GM12878 (cell line): ENCODE data around the gene MDM1. TPM values are rescaled to one million over a fixed set of nuclear protein-coding genes. Genes with fewer than 3 reads are reported as not detected.

ENCODE experiments used
- ATAC-seq: fragments of 200-7000 bp; cut with Tn5 transposase; 3 replicates; pipeline ENCODE4 v1.9.1; 2020; ENCODE audit warnings: mild to moderate bottlenecking, moderate library complexity
- BruUV-seq: library from RNA; stranded (reverse); fragments of 400-500 nt; replicated peaks from 2 replicates; lab custom pipeline; 2021; lab: Mats Ljungman, UMichigan
- CTCF ChIA-PET: fragments of 300-600 bp; sonication (Branson Sonifier 250); formaldehyde crosslinking; extraction: SDS; loops from one replicate; lab custom pipeline; 2021; ENCODE audit warnings: inconsistent platforms; lab: Yijun Ruan, JAX
- POLR2A ChIA-PET: fragments of 350-600 bp; formaldehyde crosslinking; extraction: SDS; loops from one replicate; lab custom pipeline; 2021; ENCODE audit warnings: inconsistent platforms; lab: Charles Lee
- RAD21 ChIA-PET: fragments of 300-600 bp; sonication (Branson Sonifier 250); formaldehyde crosslinking; loops from one replicate; lab custom pipeline; 2023; ENCODE audit warnings: antibody characterized with exemption; ENCODE audit not compliant: unreplicated experiment; lab: Charles Lee
- SMC1A ChIA-PET: fragments of 300-600 bp; sonication (Branson Sonifier 250); formaldehyde crosslinking; loops from one replicate; lab custom pipeline; 2023; ENCODE audit not compliant: unreplicated experiment, uncharacterized antibody; lab: Charles Lee
- DNase-seq: peaks from one replicate; pipeline ENCODE4 v3.0.0-alpha.2; 2011; ENCODE audit warnings: low read depth, low spot score
- FAIRE-seq: peaks from 3 replicates; lab custom pipeline; 2011; peaks lifted over from hg19 to GRCh38; lab: Jason Lieb, UNC
- H2AFZ ChIP-seq: 2 replicates; pipeline ENCODE4 v1.6.0; 2011; ENCODE audit warnings: low read depth, low read length, control low read depth; ENCODE audit not compliant: control insufficient read depth
- H3K27ac ChIP-seq: 2 replicates; pipeline ENCODE4 v1.5.1; 2011; ENCODE audit warnings: control low read depth; ENCODE audit not compliant: control insufficient read depth, insufficient read depth
- H3K27me3 ChIP-seq, 2 experiments: replicated peaks in 1 of 2; 2 replicates each; pipeline versions ENCODE4 v1.6.0 to v1.6.1; 2011; ENCODE audit warnings: low read length in 1 of 2; ENCODE audit not compliant: control insufficient read depth in 2 of 2, insufficient read depth in 2 of 2
- H3K36me3 ChIP-seq, 2 experiments: 2 replicates each; pipeline ENCODE4 v1.5.1; 2011; ENCODE audit warnings: low read length in 1 of 2; ENCODE audit not compliant: control insufficient read depth in 2 of 2, insufficient read depth in 2 of 2
- H3K4me1 ChIP-seq: 2 replicates; pipeline ENCODE4 v1.6.1; 2011; ENCODE audit warnings: mild to moderate bottlenecking, low read length, moderate library complexity, mixed read lengths; ENCODE audit not compliant: control insufficient read depth, insufficient read depth
- H3K4me2 ChIP-seq: 2 replicates; pipeline ENCODE4 v1.6.0; 2011; ENCODE audit warnings: control low read depth; ENCODE audit not compliant: control insufficient read depth, insufficient read depth
- H3K4me3 ChIP-seq: fragments of 200-600 bp; sonication (generic); 2 replicates; pipeline ENCODE4 v1.5.1; 2016
- H3K79me2 ChIP-seq: 2 replicates; pipeline ENCODE4 v1.6.0; 2011; ENCODE audit warnings: low read length; ENCODE audit not compliant: control insufficient read depth, insufficient read depth
- H3K9ac ChIP-seq: 2 replicates; pipeline ENCODE4 v1.8.0; 2011; ENCODE audit warnings: low read length, control low read depth, mixed read lengths; ENCODE audit not compliant: control insufficient read depth, insufficient read depth
- H3K9me3 ChIP-seq: replicated peaks from 3 replicates; pipeline ENCODE4 v1.5.1; 2011; ENCODE audit warnings: mild to moderate bottlenecking, low read length; ENCODE audit not compliant: control insufficient read depth, insufficient read depth
- H4K20me1 ChIP-seq: 2 replicates; pipeline ENCODE4 v1.6.0; 2011; ENCODE audit not compliant: control insufficient read depth, insufficient read depth
- ATF2 ChIP-seq: IDR thresholded peaks from 2 replicates; pipeline ENCODE4 v1.6.1; 2012; ENCODE audit warnings: low read length, inconsistent platforms
- BCLAF1 ChIP-seq: fragments of 450-650 bp; IDR thresholded peaks from 2 replicates; pipeline ENCODE4 v1.6.1; 2017; ENCODE audit warnings: antibody characterized with exemption, mild to moderate bottlenecking, moderate library complexity
- BRCA1 ChIP-seq: IDR thresholded peaks from 2 replicates; pipeline ENCODE4 v1.6.1; 2011; ENCODE audit warnings: low read depth, low read length, improper control_type of control experiment
- CREB1 ChIP-seq: IDR thresholded peaks from 2 replicates; pipeline ENCODE4 v1.6.1; 2012; ENCODE audit warnings: low read depth, mild to moderate bottlenecking, inconsistent platforms
- FOXK2 ChIP-seq: fragments of 450-650 bp; IDR thresholded peaks from 2 replicates; pipeline ENCODE4 v1.6.1; 2017; ENCODE audit warnings: mild to moderate bottlenecking, moderate library complexity
- NFYB ChIP-seq: IDR thresholded peaks from 2 replicates; pipeline ENCODE4 v1.6.1; 2011; ENCODE audit warnings: low read depth, mild to moderate bottlenecking, low read length, improper control_type of control experiment, moderate library complexity; ENCODE audit not compliant: insufficient read depth
- PML ChIP-seq: IDR thresholded peaks from 2 replicates; pipeline ENCODE4 v1.6.1; 2012; ENCODE audit warnings: low read length, inconsistent platforms
- RFX5 ChIP-seq: IDR thresholded peaks from 2 replicates; pipeline ENCODE4 v1.6.1; 2011; ENCODE audit warnings: low read depth, low read length, improper control_type of control experiment
- SIX5 ChIP-seq: IDR thresholded peaks from 2 replicates; pipeline ENCODE4 v1.6.1; 2011; ENCODE audit warnings: mild to moderate bottlenecking, low read depth, low read length, moderate library complexity; ENCODE audit not compliant: severe bottlenecking
- SREBF2 ChIP-seq: IDR thresholded peaks from 2 replicates; pipeline ENCODE4 v1.6.1; 2012; ENCODE audit warnings: mild to moderate bottlenecking, low read length
- WGBS: methylation state at CpG from one replicate; pipeline ENCODE4 v1.1.6; 2016; ENCODE audit warnings: low lambda C conversion rate; ENCODE audit not compliant: insufficient replicate concordance, insufficient coverage; ENCODE audit errors: missing lambda C conversion rate; 5-methylcytosine and 5-hydroxymethylcytosine counted together
- in situ Hi-C: fragments of 300-500 bp; cut with MboI; formaldehyde crosslinking; loops from 9 replicates; pipeline ENCODE4 v1.14.3; 2018; ENCODE audit warnings: mixed read lengths
- intact Hi-C: fragments of 100-400 bp; cut with micrococcal nuclease; formaldehyde crosslinking; loops from one replicate; pipeline ENCODE4 v1.14.2; 2022; ENCODE audit not compliant: unreplicated experiment
- polyA plus RNA-seq, 11 experiments: library from polyadenylated mRNA; depleted of rRNA in 4 of 11; unstranded in 6 of 11; stranded (reverse) in 5 of 11; fragments of >200 nt; fragmentation: Nextera tagmentation in 4 of 11; fragmentation: Illumina TruSeq in 1 of 11; extraction: Ambion mirVana in 4 of 11; extraction: Trizol in 1 of 11; gene quantifications; 1 replicate in 1 of 11; 2 replicates in 10 of 11; pipeline versions ENCODE4 v1.2.1 to v1.2.3, GENCODE V29; 2011 to 2016; ENCODE audit warnings: inconsistent platforms in 2 of 11, missing spikeins in 2 of 11, low read depth in 1 of 11
- total RNA-seq, 4 experiments: library from RNA; depleted of rRNA in 3 of 4; stranded (reverse); fragments of >200 nt in 3 of 4; fragmentation: Illumina TruSeq in 1 of 4; extraction: Trizol in 1 of 4; gene quantifications; 2 replicates each; pipeline versions ENCODE4 v1.2.1 to v1.2.3, GENCODE V29; 2013 to 2021

Gene MDM1
- total and polyA plus RNA-seq, 10 of the 15 experiments (the other 5 are each of a cell fraction or from before 2014, with no cell fraction given) = 10.1 to 25.3 (median 16.5) TPM

- ATAC-seq (no peak), FAIRE-seq (no peak), DNase-seq (no peak)
- POLR2A ChIA-PET = no interaction called here
- H3K4me2 ChIP-seq = no peak overlapping the region
- BruUV-seq = no TSS peak
- H3K9ac ChIP-seq = no peak overlapping the region
- SMC1A ChIA-PET = interaction anchor here (0.8 to 2.3 kb wide), 5 partner anchors 8 to 40 kb away, joined by 3 to 10 read pairs (median 4); no protein-coding TSS in a partner anchor
- no peaks in the 10 kb centered on the region for H4K20me1 ChIP-seq
- TF ChIP-seq BRCA1 = no peak
- TF ChIP-seq PML = no peak
- no peak for TF ChIP-seq ATF2
- no peak for TF ChIP-seq SIX5
- no peak for TF ChIP-seq NFYB
- TF ChIP-seq SREBF2 = no peak
- TF ChIP-seq FOXK2 = no peak
- no peak for TF ChIP-seq CREB1
- no peak for TF ChIP-seq BCLAF1
- TF ChIP-seq RFX5 = no peak
- H3K79me2 ChIP-seq = no peaks in the 10 kb centered on the region
- intact Hi-C loops = no loop called here
- CTCF ChIA-PET = no interaction called here
- H3K9me3 ChIP-seq = no peaks in the 10 kb centered on the region
- no peaks in the 10 kb centered on the region for H3K27me3 ChIP-seq
- H3K4me1 ChIP-seq = no peaks in the 10 kb centered on the region
- H2AFZ ChIP-seq = no peak overlapping the region
- in situ Hi-C loops = no loop called here
- RAD21 ChIA-PET = interaction anchor here (0.6 kb wide), 1 partner anchor 148 kb away, joined by 3 read pairs; no protein-coding TSS in a partner anchor
- H3K4me3 ChIP-seq = no peak overlapping the region
- no peak overlapping the region for H3K27ac ChIP-seq
- no peaks in the 10 kb centered on the region for H3K36me3 ChIP-seq
- 91% methylated on average over 4 of the region's 4 CpGs for WGBS
Measured at GRCh38 chr12:68336889-68337303, 4.7 kb upstream of the MDM1 start.
